ENCODE data around the gene TLE3.

GRCh38 chr15:70006259-70007147, 91.2 kb downstream of the TLE3 start:
- TF ChIP-seq CTCF (IDR thresholded peaks at IDR 0.05), result no peak
- no peak for TF ChIP-seq POLR2AphosphoS5 (IDR thresholded peaks at IDR 0.05)
- no peak for TF ChIP-seq EP300 (IDR thresholded peaks at IDR 0.05)
